ENCODE data around the gene OGFR. TPM values are rescaled to one million over a fixed set of nuclear protein-coding genes. Genes with fewer than 3 reads are reported as not detected.

Gene OGFR
- total RNA-seq, 1 donor from 2014 or later, result 96.5 TPM

- no peak overlapping the region for H3K9ac ChIP-seq (ENCODE audit: low read length)
- H3K27ac ChIP-seq (ENCODE audit: low read depth, low read length), result no peak overlapping the region
- H3K79me2 ChIP-seq (ENCODE audit: insufficient read depth, low read length), result no peaks in the 10 kb centered on the region
- H4K20me1 ChIP-seq (ENCODE audit: insufficient read depth, low read length), result no peaks in the 10 kb centered on the region
- no peaks in the 10 kb centered on the region for H3K36me3 ChIP-seq (ENCODE audit: insufficient read depth, low read length)
- Mint-ChIP-seq H3K4me1 (ENCODE audit: low read depth, unreplicated experiment) (peaks cover 3% of the 10 kb centered on the region), H3K4me3 (ENCODE audit: unreplicated experiment) (no peak overlapping the region), H3K27me3 (ENCODE audit: low read depth, unreplicated experiment) (peaks cover 35% of the 10 kb centered on the region), H3K27ac (ENCODE audit: unreplicated experiment) (no peak overlapping the region), H3K36me3 (ENCODE audit: low read depth, unreplicated experiment) (no peaks in the 10 kb centered on the region), H3K9me3 (ENCODE audit: unreplicated experiment) (no peaks in the 10 kb centered on the region)
- H3K4me1 ChIP-seq (ENCODE audit: insufficient read depth, low read length), result peaks cover under 1% of the 10 kb centered on the region
- no peak for TF ChIP-seq CTCF (IDR thresholded peaks at IDR 0.05; ENCODE audit: insufficient read depth, low read depth, low read length)
- no peak for TF ChIP-seq EZH2 (IDR thresholded peaks at IDR 0.05; ENCODE audit: insufficient read depth, low read length)
- H3K9me3 ChIP-seq (ENCODE audit: insufficient read depth, low read depth, low read length), result no peaks in the 10 kb centered on the region
- H2AFZ ChIP-seq (ENCODE audit: low read depth, low read length), result no peak overlapping the region
- no peak overlapping the region for H3K4me2 ChIP-seq (ENCODE audit: low read length)
- FAIRE-seq (no peak), DNase-seq (ENCODE audit: low read depth) (no peak)
- no peak overlapping the region for H3K4me3 ChIP-seq (ENCODE audit: insufficient read depth, low read depth, low read length)
- H3K27me3 ChIP-seq (ENCODE audit: insufficient read depth, low read length), result peaks cover 6% of the 10 kb centered on the region
These were observed 41.2 kb upstream of the OGFR start for GRCh38 chr20:62763404-62763803.

DNA sequence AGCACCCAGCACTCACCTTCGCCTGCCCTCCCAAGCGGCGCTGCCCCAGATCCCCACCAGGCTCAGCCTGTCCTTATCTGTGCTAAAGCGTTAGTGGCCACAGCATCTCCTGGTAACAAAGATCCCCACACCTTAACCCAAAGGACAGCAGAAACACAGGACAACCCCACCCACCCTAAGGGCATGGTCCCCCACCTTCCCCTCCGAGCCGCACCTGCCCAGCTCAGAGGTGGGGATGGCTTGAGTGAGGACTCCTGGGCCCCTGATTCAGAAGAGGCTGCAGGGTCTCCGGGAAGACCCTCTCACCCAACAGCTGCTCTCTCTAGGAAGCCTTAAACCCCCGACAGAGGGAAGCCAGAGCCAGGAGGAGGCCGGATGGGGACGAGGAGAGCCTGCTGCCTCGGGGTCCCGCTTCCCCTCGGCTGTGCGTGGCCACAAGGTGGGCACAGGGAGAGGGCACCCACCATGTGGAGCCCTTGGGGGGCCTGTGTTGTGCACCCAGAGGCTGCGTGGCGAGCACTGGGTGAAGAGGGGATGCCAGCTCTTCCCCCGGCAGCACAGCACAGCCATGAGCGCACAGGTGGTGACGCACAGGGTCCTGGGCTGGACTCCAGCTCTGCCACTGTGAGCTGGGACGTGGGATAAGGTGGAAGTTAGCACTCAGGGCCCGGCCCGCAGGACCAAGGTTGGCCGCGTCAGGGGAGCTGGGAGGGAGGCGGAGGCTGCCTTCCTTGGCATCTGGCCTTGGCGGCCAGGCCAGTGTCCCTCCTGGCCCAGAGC is 40.3 kb upstream of the OGFR start:
- DNase-seq (ENCODE audit: low read depth) (no peak), FAIRE-seq (no peak)
- Histone ChIP-seq H3K79me2 (ENCODE audit: insufficient read depth, low read length) (no peaks in the 10 kb centered on the region), H4K20me1 (ENCODE audit: insufficient read depth, low read length) (no peaks in the 10 kb centered on the region), H3K9ac (ENCODE audit: low read length) (no peak overlapping the region), H3K4me2 (ENCODE audit: low read length) (no peak overlapping the region), H3K27ac (ENCODE audit: low read depth, low read length) (no peak overlapping the region), H3K4me1 (ENCODE audit: insufficient read depth, low read length) (peaks cover 9% of the 10 kb centered on the region), H3K4me3 (ENCODE audit: insufficient read depth, low read depth, low read length) (no peak overlapping the region), H2AFZ (ENCODE audit: low read depth, low read length) (no peak overlapping the region), H3K9me3 (ENCODE audit: insufficient read depth, low read depth, low read length) (no peaks in the 10 kb centered on the region), H3K27me3 (ENCODE audit: insufficient read depth, low read length) (peaks cover 6% of the 10 kb centered on the region), H3K36me3 (ENCODE audit: insufficient read depth, low read length) (no peaks in the 10 kb centered on the region)
- Mint-ChIP-seq H3K36me3 (ENCODE audit: low read depth, unreplicated experiment) (no peaks in the 10 kb centered on the region), H3K27ac (ENCODE audit: unreplicated experiment) (no peak overlapping the region), H3K4me3 (ENCODE audit: unreplicated experiment) (no peak overlapping the region), H3K27me3 (ENCODE audit: low read depth, unreplicated experiment) (peaks cover 33% of the 10 kb centered on the region), H3K9me3 (ENCODE audit: unreplicated experiment) (no peaks in the 10 kb centered on the region), H3K4me1 (ENCODE audit: low read depth, unreplicated experiment) (peaks cover 3% of the 10 kb centered on the region)
- no peak for TF ChIP-seq EZH2 (IDR thresholded peaks at IDR 0.05; ENCODE audit: insufficient read depth, low read length)
- TF ChIP-seq CTCF (IDR thresholded peaks at IDR 0.05; ENCODE audit: insufficient read depth, low read depth, low read length), result no peak

DNA sequence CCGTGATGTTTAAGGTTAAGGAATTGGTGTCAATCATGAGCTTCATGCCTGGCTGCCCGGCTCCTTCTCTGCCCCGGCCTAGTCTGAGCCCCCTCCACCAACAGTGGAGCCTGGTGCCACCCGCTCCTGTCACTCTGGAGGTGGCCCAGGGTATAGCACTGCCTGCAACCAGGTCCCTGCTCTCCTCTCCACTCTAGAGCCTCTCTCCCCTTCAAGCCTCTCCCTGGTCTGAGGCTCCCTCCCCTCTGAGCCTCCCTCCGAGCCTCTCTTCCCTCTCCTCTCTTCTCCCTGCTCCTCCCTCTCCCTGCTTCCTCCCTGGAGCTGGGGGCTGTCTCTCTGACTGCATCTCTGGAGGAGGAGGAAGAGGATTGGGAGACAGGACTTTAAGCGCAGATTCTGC is 39.6 kb upstream of the OGFR start:
- H3K36me3 ChIP-seq (ENCODE audit: insufficient read depth, low read length), result no peaks in the 10 kb centered on the region
- H2AFZ ChIP-seq (ENCODE audit: low read depth, low read length), result no peak overlapping the region
- Mint-ChIP-seq H3K4me1 (ENCODE audit: low read depth, unreplicated experiment) (peaks cover 3% of the 10 kb centered on the region), H3K4me3 (ENCODE audit: unreplicated experiment) (no peak overlapping the region), H3K36me3 (ENCODE audit: low read depth, unreplicated experiment) (no peaks in the 10 kb centered on the region), H3K9me3 (ENCODE audit: unreplicated experiment) (no peaks in the 10 kb centered on the region), H3K27ac (ENCODE audit: unreplicated experiment) (no peak overlapping the region), H3K27me3 (ENCODE audit: low read depth, unreplicated experiment) (peaks cover 30% of the 10 kb centered on the region)
- H3K4me2 ChIP-seq (ENCODE audit: low read length), result no peak overlapping the region
- no peak overlapping the region for H3K27ac ChIP-seq (ENCODE audit: low read depth, low read length)
- FAIRE-seq (no peak), DNase-seq (ENCODE audit: low read depth) (no peak)
- H3K4me1 ChIP-seq (ENCODE audit: insufficient read depth, low read length), result peaks cover 9% of the 10 kb centered on the region
- H3K79me2 ChIP-seq (ENCODE audit: insufficient read depth, low read length), result no peaks in the 10 kb centered on the region
- TF ChIP-seq EZH2 (IDR thresholded peaks at IDR 0.05; ENCODE audit: insufficient read depth, low read length) (no peak), CTCF (IDR thresholded peaks at IDR 0.05; ENCODE audit: insufficient read depth, low read depth, low read length) (no peak)
- H3K9me3 ChIP-seq (ENCODE audit: insufficient read depth, low read depth, low read length), result no peaks in the 10 kb centered on the region
- H3K27me3 ChIP-seq (ENCODE audit: insufficient read depth, low read length), result peaks cover 6% of the 10 kb centered on the region
- H3K4me3 ChIP-seq (ENCODE audit: insufficient read depth, low read depth, low read length), result no peak overlapping the region
- H3K9ac ChIP-seq (ENCODE audit: low read length), result no peak overlapping the region
- no peaks in the 10 kb centered on the region for H4K20me1 ChIP-seq (ENCODE audit: insufficient read depth, low read length)

Measured in astrocyte (in vitro differentiated cells and primary cell).